HepG2 (cell line): ENCODE measurements around the gene EXOSC7. TPM values are rescaled to one million over a fixed set of nuclear protein-coding genes. Genes with fewer than 3 reads are reported as not detected.

ENCODE experiments used
- BCL3 ChIP-seq: sonication (generic); formaldehyde crosslinking; IDR thresholded peaks from 2 replicates; pipeline ENCODE4 v1.5.1; 2020; ENCODE audit warnings: mild to moderate bottlenecking, missing genetic modification reagents, moderate library complexity
- CBX5 ChIP-seq: sonication (generic); formaldehyde crosslinking; IDR thresholded peaks from 2 replicates; pipeline ENCODE4 v1.4.0; 2020; ENCODE audit warnings: missing genetic modification reagents, borderline replicate concordance
- CREM ChIP-seq, 2 experiments: sonication (generic) in 1 of 2; formaldehyde crosslinking in 1 of 2; IDR thresholded peaks; 2 replicates each; pipeline versions ENCODE4 v1.4.0 to v1.6.1; 2016 to 2020; ENCODE audit warnings: antibody characterized with exemption in 1 of 2, mild to moderate bottlenecking in 1 of 2, missing genetic modification reagents in 1 of 2
- DMAP1 ChIP-seq: IDR thresholded peaks from 2 replicates; pipeline ENCODE4 v1.6.1; 2016
- DZIP1 ChIP-seq: sonication (generic); formaldehyde crosslinking; IDR thresholded peaks from 2 replicates; pipeline ENCODE4 v1.5.0; 2020; ENCODE audit warnings: mild to moderate bottlenecking, missing genetic modification reagents
- E2F2 ChIP-seq: sonication (generic); formaldehyde crosslinking; IDR thresholded peaks from 2 replicates; pipeline ENCODE4 v1.4.0; 2020; ENCODE audit warnings: missing genetic modification reagents, borderline replicate concordance
- FOXK1 ChIP-seq: sonication (generic); formaldehyde crosslinking; IDR thresholded peaks from 2 replicates; pipeline ENCODE4 v1.4.0; 2020; ENCODE audit warnings: low read depth, missing genetic modification reagents, borderline replicate concordance
- POGZ ChIP-seq: sonication (generic); formaldehyde crosslinking; IDR thresholded peaks from 2 replicates; pipeline ENCODE4 v1.4.0; 2020; ENCODE audit warnings: mild to moderate bottlenecking, missing genetic modification reagents
- REPIN1 ChIP-seq: sonication (generic); formaldehyde crosslinking; IDR thresholded peaks from 2 replicates; pipeline ENCODE4 v1.8.0; 2022; ENCODE audit warnings: missing genetic modification reagents, low read depth, mild to moderate bottlenecking, borderline replicate concordance
- SETDB1 ChIP-seq: sonication (generic); formaldehyde crosslinking; IDR thresholded peaks from 2 replicates; pipeline ENCODE4 v1.5.1; 2020; ENCODE audit warnings: missing genetic modification reagents, mild to moderate bottlenecking, borderline replicate concordance
- TIGD3 ChIP-seq: sonication (generic); formaldehyde crosslinking; IDR thresholded peaks from 2 replicates; pipeline ENCODE4 v1.5.1; 2020; ENCODE audit warnings: mild to moderate bottlenecking, missing genetic modification reagents, borderline replicate concordance
- UBTF ChIP-seq: sonication (generic); formaldehyde crosslinking; IDR thresholded peaks from 2 replicates; pipeline ENCODE4 v1.4.0; 2020; ENCODE audit warnings: mild to moderate bottlenecking, missing genetic modification reagents
- ZFY ChIP-seq: sonication (generic); formaldehyde crosslinking; IDR thresholded peaks from 2 replicates; pipeline ENCODE4 v1.4.0; 2020; ENCODE audit warnings: missing genetic modification reagents
- ZNF441 ChIP-seq: sonication (generic); formaldehyde crosslinking; IDR thresholded peaks from 2 replicates; pipeline ENCODE4 v1.7.0; 2021; ENCODE audit warnings: missing genetic modification reagents, borderline replicate concordance
- ZNF530 ChIP-seq: sonication (generic); formaldehyde crosslinking; IDR thresholded peaks from 2 replicates; pipeline ENCODE4 v1.5.0; 2020; ENCODE audit warnings: low read depth, mild to moderate bottlenecking, missing genetic modification reagents
- ZNF543 ChIP-seq: sonication (generic); formaldehyde crosslinking; IDR thresholded peaks from 2 replicates; pipeline ENCODE4 v1.4.0; 2020; ENCODE audit warnings: mild to moderate bottlenecking, missing genetic modification reagents
- ZNF772 ChIP-seq: sonication (generic); formaldehyde crosslinking; IDR thresholded peaks from 2 replicates; pipeline ENCODE4 v1.5.0; 2020; ENCODE audit warnings: mild to moderate bottlenecking, missing genetic modification reagents
- ZNF883 ChIP-seq: sonication (generic); formaldehyde crosslinking; IDR thresholded peaks from 2 replicates; pipeline ENCODE4 v1.5.1; 2020; ENCODE audit warnings: mild to moderate bottlenecking, missing genetic modification reagents; ENCODE audit errors: not compliant biosample characterization
- ZZZ3 ChIP-seq: sonication (generic); formaldehyde crosslinking; IDR thresholded peaks from 2 replicates; pipeline ENCODE4 v1.4.0; 2020; ENCODE audit warnings: missing genetic modification reagents, mild to moderate bottlenecking, borderline replicate concordance
- polyA plus RNA-seq, 8 experiments: library from polyadenylated mRNA; depleted of rRNA in 3 of 8; stranded (reverse) in 7 of 8; unstranded in 1 of 8; fragments of >200 nt; fragmentation: Illumina TruSeq in 4 of 8; extraction: Trizol in 4 of 8; gene quantifications; 2 replicates each; pipeline versions ENCODE4 v1.2.1 to v1.2.3, GENCODE V29; 2011 to 2016; ENCODE audit warnings: low read depth in 4 of 8, missing spikeins in 1 of 8, mixed read lengths in 1 of 8; ENCODE audit not compliant: insufficient read depth in 1 of 8
- total RNA-seq, 5 experiments: library from RNA; depleted of rRNA; stranded (reverse); fragments of >200 nt; fragmentation: Illumina TruSeq; extraction: Trizol; gene quantifications; 2 replicates each; pipeline ENCODE4 v1.2.3, GENCODE V29; 2016; ENCODE audit warnings: low read depth in 1 of 5

The EXOSC7 gene
- total and polyA plus RNA-seq, 2 of the 13 experiments (the other 11 are each of a cell fraction or from before 2014, with no cell fraction given): 68.3 to 74.7 TPM

GRCh38 chr3:44976002-44976815 is at the start of gene EXOSC7, which contains the start of gene ZDHHC3 (continued):
- TF ChIP-seq UBTF (CRISPR knock-in tag): peak; percentile 46
- no peak for TF ChIP-seq E2F2 (CRISPR knock-in tag)
- TF ChIP-seq ZNF530 (CRISPR knock-in tag): no peak
- TF ChIP-seq FOXK1 (CRISPR knock-in tag): peak; percentile 78; the same call in 1 of the 2 replicates
- TF ChIP-seq SETDB1: no peak
- TF ChIP-seq TIGD3 (CRISPR knock-in tag): no peak
- TF ChIP-seq BCL3: peak; percentile 63; the same call in 1 of the 2 replicates
- TF ChIP-seq ZZZ3 (CRISPR knock-in tag): no peak
- peak; percentile 88 for TF ChIP-seq DMAP1 (CRISPR knock-in tag)
- no peak for TF ChIP-seq CBX5 (CRISPR knock-in tag)
- peak; percentile 88 for TF ChIP-seq CREM (IDR thresholded peaks at IDR 0.05)
- peak; percentile 84 for TF ChIP-seq CREM (CRISPR knock-in tag; IDR thresholded peaks at IDR 0.05)
- TF ChIP-seq ZNF543 (CRISPR knock-in tag): no peak
- TF ChIP-seq ZNF883 (CRISPR knock-in tag): peak; percentile 45
- TF ChIP-seq ZNF772 (CRISPR knock-in tag): peak; percentile 11; the same call in 1 of the 2 replicates
- TF ChIP-seq DZIP1: peak; percentile 31; the same call in 1 of the 2 replicates
- peak; percentile 84 for TF ChIP-seq ZFY
- TF ChIP-seq ZNF441: peak; percentile 37; the same call in 1 of the 2 replicates
- TF ChIP-seq REPIN1 (CRISPR knock-in tag): no peak; the same call in 1 of the 2 replicates
- TF ChIP-seq POGZ (CRISPR knock-in tag): peak; percentile 77
